GM19099 (cell line): ENCODE measurements around the gene PPM1A.

Source experiments
- POLR2A ChIP-seq: IDR thresholded peaks from 3 replicates; pipeline ENCODE4 v1.6.1; 2011; ENCODE audit warnings: low read depth; ENCODE audit not compliant: insufficient read length; ENCODE audit errors: extremely low read depth

The PPM1A gene

GRCh38 chr14:60220084-60220483 lies 28.9 kb upstream of the PPM1A start:
- no peak for TF ChIP-seq POLR2A

- no peak for TF ChIP-seq POLR2A
Measured at GRCh38 chr14:60220917-60221316, 28.1 kb upstream of the PPM1A start.

- no peak for TF ChIP-seq POLR2A
Measured at GRCh38 chr14:60221457-60221856, 27.6 kb upstream of the PPM1A start.

- TF ChIP-seq POLR2A = no peak
Measured at GRCh38 chr14:60222820-60223219, 26.2 kb upstream of the PPM1A start.

GRCh38 chr14:60225265-60225664 lies 23.8 kb upstream of the PPM1A start:
- TF ChIP-seq POLR2A = no peak

GRCh38 chr14:60226298-60226697 lies 22.7 kb upstream of the PPM1A start:
- TF ChIP-seq POLR2A = no peak

GRCh38 chr14:60227291-60227690 lies 21.7 kb upstream of the PPM1A start:
- no peak for TF ChIP-seq POLR2A

GRCh38 chr14:60229614-60230013 lies 19.4 kb upstream of the PPM1A start:
- no peak for TF ChIP-seq POLR2A

- no peak for TF ChIP-seq POLR2A
Measured at GRCh38 chr14:60232185-60232584, 16.8 kb upstream of the PPM1A start.

- no peak for TF ChIP-seq POLR2A
Measured at GRCh38 chr14:60233251-60233650, 15.8 kb upstream of the PPM1A start.

GRCh38 chr14:60233891-60234290 lies 15.1 kb upstream of the PPM1A start:
- no peak for TF ChIP-seq POLR2A

- no peak for TF ChIP-seq POLR2A
Measured at GRCh38 chr14:60235440-60235839, 13.6 kb upstream of the PPM1A start.

- TF ChIP-seq POLR2A = no peak
Measured at GRCh38 chr14:60238955-60239354, 10.1 kb upstream of the PPM1A start.

- no peak for TF ChIP-seq POLR2A
Measured at GRCh38 chr14:60240139-60240856, 8.7 kb upstream of the PPM1A start.

GRCh38 chr14:60241091-60241490 lies 7.9 kb upstream of the PPM1A start:
- TF ChIP-seq POLR2A = no peak

GRCh38 chr14:60242429-60242828 lies 6.6 kb upstream of the PPM1A start:
- TF ChIP-seq POLR2A = no peak

- TF ChIP-seq POLR2A = no peak
Measured at GRCh38 chr14:60245380-60246177, 3.4 kb upstream of the PPM1A start.

GRCh38 chr14:60247994-60248696 lies 876 bp upstream of the PPM1A start:
- no peak for TF ChIP-seq POLR2A
